Measurements from ENCODE around the gene DHCR7. TPM values are rescaled to one million over a fixed set of nuclear protein-coding genes. Genes with fewer than 3 reads are reported as not detected.

DHCR7 gene
- total and polyA plus RNA-seq, 3 experiments from 2014 or later = 19.6 to 42.8 (median 41.5) TPM

DNA sequence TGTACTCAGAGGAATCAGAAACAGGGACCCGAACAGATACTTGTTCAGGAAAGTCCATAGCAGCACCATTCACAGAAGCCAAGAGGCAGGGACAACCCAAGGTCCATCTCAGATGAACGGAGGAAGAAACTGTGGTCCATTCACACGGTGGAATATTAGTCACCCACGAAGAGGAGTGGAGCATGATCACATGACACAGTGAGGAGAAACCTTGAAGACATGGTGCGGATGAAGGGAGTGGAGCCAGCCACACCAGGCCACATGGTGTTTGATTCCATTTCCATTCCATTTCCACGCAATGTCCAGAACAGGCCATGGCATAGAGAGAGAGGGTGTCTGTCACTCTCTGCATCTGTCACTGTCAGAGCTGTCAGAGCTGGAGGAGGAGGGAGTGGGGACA is 35.5 kb upstream of the DHCR7 start:
- H3K27ac ChIP-seq (ENCODE audit: low read depth, low read length) = no peak overlapping the region
- no peak overlapping the region for H3K4me3 ChIP-seq (ENCODE audit: low read length)
- peaks cover 0 to 9% (median 8%) of the 10 kb centered on the region in 3 donors for H3K4me1 Mint-ChIP-seq
- DNase-seq = no peak
- H3K27me3 ChIP-seq (ENCODE audit: insufficient read depth, low read length, poor library complexity, severe bottlenecking) = no peaks in the 10 kb centered on the region
- H3K4me3 Mint-ChIP-seq = no peak overlapping the region
- H3K9me3 Mint-ChIP-seq = no peaks in the 10 kb centered on the region
- H3K27ac Mint-ChIP-seq = peak overlapping the region in 1 of 8 donors; percentile 18
- peaks cover 28% of the 10 kb centered on the region for H3K36me3 ChIP-seq (ENCODE audit: insufficient read depth, low read length)
- POLR2A ChIA-PET = no interaction called here
- peaks cover 30 to 85% (median 38%) of the 10 kb centered on the region in 3 donors for H3K36me3 Mint-ChIP-seq
- H3K27me3 Mint-ChIP-seq = peaks cover 0 to 1% of the 10 kb centered on the region in 2 donors
- no peaks in the 10 kb centered on the region for H3K4me1 ChIP-seq (ENCODE audit: insufficient read depth, low read length)
- no peaks in the 10 kb centered on the region for H3K9me3 ChIP-seq (ENCODE audit: low read length)
- CTCF ChIA-PET = no interaction called here

DNA sequence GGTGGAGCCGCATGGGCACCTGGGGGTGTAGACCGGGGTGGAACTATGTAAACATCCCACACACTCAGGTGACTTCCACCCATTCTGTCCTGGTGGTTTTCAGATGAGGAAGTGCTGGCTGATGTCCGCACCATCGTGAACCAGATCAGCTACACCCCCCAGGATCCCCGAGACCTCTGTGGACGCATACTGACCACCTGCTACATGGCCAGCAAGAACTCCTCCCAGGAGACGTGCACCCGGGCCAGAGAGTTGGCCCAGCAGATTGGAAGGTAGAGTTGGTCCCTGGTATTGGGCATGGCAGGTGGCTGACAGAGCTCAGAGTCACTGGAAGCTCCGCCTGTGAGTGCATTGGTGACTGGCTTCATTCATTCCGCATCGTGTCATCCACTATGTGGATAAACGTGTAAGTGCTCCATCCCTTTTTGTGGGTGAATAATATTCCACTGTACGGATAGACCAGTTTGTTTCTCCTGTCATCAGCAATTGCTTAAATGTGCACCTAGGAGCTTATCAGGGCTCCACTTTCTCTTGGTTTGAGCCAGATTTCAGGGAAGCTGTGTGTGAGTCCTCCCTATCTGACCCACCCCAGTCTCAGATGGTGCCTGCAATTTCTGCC is 34.7 kb upstream of the DHCR7 start:
- Mint-ChIP-seq H3K36me3 (peaks cover 30 to 85% (median 41%) of the 10 kb centered on the region in 3 donors), H3K9me3 (no peaks in the 10 kb centered on the region), H3K27me3 (no peaks in the 10 kb centered on the region), H3K4me1 (peaks cover 0 to 6% (median 5%) of the 10 kb centered on the region in 3 donors), H3K27ac (no peak overlapping the region), H3K4me3 (no peak overlapping the region)
- Histone ChIP-seq H3K4me3 (ENCODE audit: low read length) (no peak overlapping the region), H3K27me3 (ENCODE audit: insufficient read depth, low read length, poor library complexity, severe bottlenecking) (no peaks in the 10 kb centered on the region), H3K36me3 (ENCODE audit: insufficient read depth, low read length) (peaks cover 28% of the 10 kb centered on the region), H3K27ac (ENCODE audit: low read depth, low read length) (no peak overlapping the region), H3K4me1 (ENCODE audit: insufficient read depth, low read length) (no peaks in the 10 kb centered on the region), H3K9me3 (ENCODE audit: low read length) (no peaks in the 10 kb centered on the region)
- ChIA-PET CTCF (no interaction called here), POLR2A (no interaction called here)
- DNase-seq = peak in 1 of 5 donors; percentile 14

DNA sequence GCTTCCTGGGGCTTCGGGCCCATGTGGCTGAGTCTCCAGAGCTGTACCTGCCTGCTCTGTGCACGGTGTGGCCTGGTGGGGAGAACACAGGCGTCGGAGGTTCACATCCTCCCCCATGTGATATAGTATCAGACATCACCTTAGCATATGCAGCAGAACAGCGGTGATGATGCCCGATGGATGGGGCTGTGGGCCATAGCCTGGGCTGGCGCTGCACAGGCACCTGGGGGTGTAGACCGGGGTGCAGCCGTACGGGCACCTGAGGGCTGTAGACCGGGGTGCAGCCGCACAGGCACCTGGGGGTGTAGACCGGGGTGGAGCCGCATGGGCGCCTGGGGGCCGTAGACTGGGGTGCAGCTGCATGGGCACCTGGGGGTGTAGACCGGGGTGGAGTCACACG is 34.0 kb upstream of the DHCR7 start:
- ChIA-PET CTCF (no interaction called here), POLR2A (no interaction called here)
- DNase-seq = no peak
- H3K27me3 ChIP-seq (ENCODE audit: insufficient read depth, low read length, poor library complexity, severe bottlenecking) = no peaks in the 10 kb centered on the region
- peaks cover 30 to 88% (median 42%) of the 10 kb centered on the region in 3 donors for H3K36me3 Mint-ChIP-seq
- no peak overlapping the region for H3K4me3 Mint-ChIP-seq
- H3K4me1 ChIP-seq (ENCODE audit: insufficient read depth, low read length) = no peaks in the 10 kb centered on the region
- H3K27me3 Mint-ChIP-seq = no peaks in the 10 kb centered on the region
- H3K9me3 Mint-ChIP-seq = no peaks in the 10 kb centered on the region
- peaks cover 28% of the 10 kb centered on the region for H3K36me3 ChIP-seq (ENCODE audit: insufficient read depth, low read length)
- no peaks in the 10 kb centered on the region for H3K9me3 ChIP-seq (ENCODE audit: low read length)
- H3K27ac Mint-ChIP-seq = no peak overlapping the region
- H3K4me3 ChIP-seq (ENCODE audit: low read length) = no peak overlapping the region
- H3K27ac ChIP-seq (ENCODE audit: low read depth, low read length) = no peak overlapping the region
- H3K4me1 Mint-ChIP-seq = peaks cover 0 to 5% (median 4%) of the 10 kb centered on the region in 3 donors

DNA sequence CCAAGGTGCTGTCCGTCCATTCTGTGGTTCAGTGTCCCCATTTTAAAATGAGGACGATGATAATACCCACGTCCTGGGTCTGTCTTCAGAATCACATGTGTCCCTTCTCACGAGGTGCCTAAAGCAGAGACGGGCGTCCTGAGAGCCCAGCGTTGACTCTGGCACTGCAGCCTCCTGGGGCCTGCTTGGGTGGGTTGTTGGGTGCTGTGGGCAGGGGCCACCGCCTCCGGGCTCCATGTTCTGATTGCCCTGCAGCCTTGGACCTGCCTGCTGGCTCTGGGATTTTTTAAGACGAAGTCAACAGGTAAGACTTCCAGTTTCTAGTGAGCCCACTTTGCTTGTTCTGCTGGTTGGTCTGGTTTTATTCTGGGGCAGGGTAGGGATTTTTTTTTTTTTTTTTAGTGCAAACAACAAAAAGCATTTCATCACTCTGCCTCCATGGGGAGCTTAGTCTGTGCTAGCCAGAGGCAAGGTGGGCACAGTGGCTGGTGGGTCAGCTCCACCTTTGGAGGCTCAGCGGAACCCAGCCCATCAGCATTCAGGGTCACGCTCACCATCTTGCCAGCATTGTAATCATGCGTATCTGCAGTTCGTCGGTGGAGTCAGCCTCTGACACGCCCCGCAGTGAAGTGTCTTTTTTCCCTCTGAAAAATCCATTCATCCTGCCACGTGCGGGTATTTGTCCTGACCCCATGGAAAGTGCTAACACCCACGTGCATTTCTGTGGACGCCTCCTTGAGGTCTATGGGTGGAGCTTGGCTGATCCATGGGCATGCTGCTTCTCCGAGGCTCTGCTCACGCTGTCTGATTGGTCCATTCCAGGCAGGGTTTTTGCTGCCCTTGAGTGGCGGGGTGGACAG is 33.1 kb upstream of the DHCR7 start:
- no peaks in the 10 kb centered on the region for H3K9me3 Mint-ChIP-seq
- Histone ChIP-seq H3K27me3 (ENCODE audit: insufficient read depth, low read length, poor library complexity, severe bottlenecking) (no peaks in the 10 kb centered on the region), H3K27ac (ENCODE audit: low read depth, low read length) (no peak overlapping the region), H3K9me3 (ENCODE audit: low read length) (no peaks in the 10 kb centered on the region), H3K4me1 (ENCODE audit: insufficient read depth, low read length) (no peaks in the 10 kb centered on the region), H3K4me3 (ENCODE audit: low read length) (no peak overlapping the region), H3K36me3 (ENCODE audit: insufficient read depth, low read length) (peaks cover 30% of the 10 kb centered on the region)
- no peaks in the 10 kb centered on the region for H3K27me3 Mint-ChIP-seq
- CTCF ChIA-PET = no interaction called here
- peaks cover 28 to 92% (median 36%) of the 10 kb centered on the region in 3 donors for H3K36me3 Mint-ChIP-seq
- POLR2A ChIA-PET = no interaction called here
- DNase-seq = no peak
- no peak overlapping the region for H3K4me3 Mint-ChIP-seq
- no peak overlapping the region for H3K27ac Mint-ChIP-seq
- peaks cover 0 to 5% (median 4%) of the 10 kb centered on the region in 3 donors for H3K4me1 Mint-ChIP-seq

DNA sequence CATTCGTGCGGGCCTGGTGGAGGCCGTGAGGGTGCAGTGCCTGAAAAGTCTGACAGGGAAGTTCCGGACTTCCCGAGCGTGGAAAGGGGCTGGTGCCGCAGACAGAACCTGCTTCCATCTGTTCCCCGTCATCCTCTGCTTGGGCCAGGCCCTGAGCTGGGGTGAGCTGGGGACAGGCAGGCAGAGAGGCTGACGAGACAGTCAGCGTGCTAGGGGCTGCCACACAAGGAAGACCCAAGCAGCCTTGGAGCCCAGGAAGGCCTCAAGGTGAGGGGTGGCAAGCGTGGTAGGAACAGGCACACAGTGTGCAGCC is 30.3 kb upstream of the DHCR7 start:
- no peaks in the 10 kb centered on the region for H3K4me1 ChIP-seq (ENCODE audit: insufficient read depth, low read length)

DNA sequence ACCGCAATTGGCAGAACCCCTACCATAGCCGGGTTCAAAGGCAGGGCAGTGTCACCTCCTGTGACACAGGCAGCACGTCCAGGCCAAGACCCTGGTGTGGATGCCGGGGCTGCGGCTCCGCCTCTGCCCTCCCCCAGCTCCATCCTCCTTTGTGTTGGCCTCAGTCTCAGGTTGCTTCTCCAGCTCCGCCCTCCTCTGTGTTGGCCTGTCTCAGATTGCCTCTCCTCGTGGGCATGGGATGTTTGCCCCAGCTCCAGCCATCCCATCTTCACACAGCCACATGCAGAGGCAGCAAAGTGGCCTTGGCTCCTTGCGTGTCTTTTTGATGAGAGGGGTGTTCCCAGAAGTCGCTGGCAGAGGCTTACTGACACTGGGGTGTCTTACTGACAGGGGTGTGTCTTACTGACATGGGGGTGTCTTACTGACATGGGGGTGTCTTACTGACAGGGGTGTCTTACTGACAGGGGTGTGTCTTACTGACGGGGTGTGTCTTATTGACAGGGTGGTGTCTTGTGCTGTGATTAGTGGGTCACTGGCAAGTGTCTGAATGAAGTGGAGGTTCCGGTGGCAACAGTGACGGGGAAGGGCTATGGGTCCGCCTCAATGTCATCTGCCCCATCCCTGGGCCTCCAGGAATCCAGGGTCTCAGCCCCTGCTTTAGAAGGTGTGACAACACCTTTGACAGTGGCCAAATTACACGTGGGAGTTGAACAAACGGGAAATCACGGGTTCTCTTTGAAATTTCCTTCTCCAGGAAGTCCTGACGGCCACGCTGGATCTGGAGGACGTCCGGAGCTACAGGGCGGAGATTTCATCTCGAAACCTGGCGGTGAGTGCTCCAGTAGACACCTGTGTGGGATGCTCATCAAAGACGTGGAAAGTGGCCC is 29.7 kb upstream of the DHCR7 start:
- DNase-seq = no peak
- Mint-ChIP-seq H3K36me3 (peaks cover 0 to 89% (median 21%) of the 10 kb centered on the region in 3 donors), H3K9me3 (no peaks in the 10 kb centered on the region), H3K27ac (peak overlapping the region in 1 of 8 donors; percentile 62), H3K4me1 (no peaks in the 10 kb centered on the region), H3K27me3 (no peaks in the 10 kb centered on the region), H3K4me3 (no peak overlapping the region)
- CTCF ChIA-PET = no interaction called here
- no peak overlapping the region for H3K4me3 ChIP-seq (ENCODE audit: low read length)
- POLR2A ChIA-PET = no interaction called here
- H3K9me3 ChIP-seq (ENCODE audit: low read length) = no peaks in the 10 kb centered on the region
- H3K36me3 ChIP-seq (ENCODE audit: insufficient read depth, low read length) = peaks cover 27% of the 10 kb centered on the region
- no peak overlapping the region for H3K27ac ChIP-seq (ENCODE audit: low read depth, low read length)
- H3K27me3 ChIP-seq (ENCODE audit: insufficient read depth, low read length, poor library complexity, severe bottlenecking) = no peaks in the 10 kb centered on the region
- no peaks in the 10 kb centered on the region for H3K4me1 ChIP-seq (ENCODE audit: insufficient read depth, low read length)

More for the DNA sequence above, 30.3 kb upstream of the DHCR7 start:
- Histone ChIP-seq H3K36me3 (ENCODE audit: insufficient read depth, low read length) (peaks cover 27% of the 10 kb centered on the region), H3K27ac (ENCODE audit: low read depth, low read length) (no peak overlapping the region), H3K4me3 (ENCODE audit: low read length) (no peak overlapping the region), H3K9me3 (ENCODE audit: low read length) (no peaks in the 10 kb centered on the region), H3K27me3 (ENCODE audit: insufficient read depth, low read length, poor library complexity, severe bottlenecking) (no peaks in the 10 kb centered on the region)
- peaks cover 6 to 89% (median 24%) of the 10 kb centered on the region in 3 donors for H3K36me3 Mint-ChIP-seq
- DNase-seq = no peak
- no peaks in the 10 kb centered on the region for H3K27me3 Mint-ChIP-seq
- ChIA-PET CTCF (no interaction called here), POLR2A (no interaction called here)
- no peaks in the 10 kb centered on the region for H3K9me3 Mint-ChIP-seq
- no peaks in the 10 kb centered on the region for H3K4me1 Mint-ChIP-seq
- no peak overlapping the region for H3K4me3 Mint-ChIP-seq
- peak overlapping the region in 2 of 8 donors; percentile 21 to 24 for H3K27ac Mint-ChIP-seq

DNA sequence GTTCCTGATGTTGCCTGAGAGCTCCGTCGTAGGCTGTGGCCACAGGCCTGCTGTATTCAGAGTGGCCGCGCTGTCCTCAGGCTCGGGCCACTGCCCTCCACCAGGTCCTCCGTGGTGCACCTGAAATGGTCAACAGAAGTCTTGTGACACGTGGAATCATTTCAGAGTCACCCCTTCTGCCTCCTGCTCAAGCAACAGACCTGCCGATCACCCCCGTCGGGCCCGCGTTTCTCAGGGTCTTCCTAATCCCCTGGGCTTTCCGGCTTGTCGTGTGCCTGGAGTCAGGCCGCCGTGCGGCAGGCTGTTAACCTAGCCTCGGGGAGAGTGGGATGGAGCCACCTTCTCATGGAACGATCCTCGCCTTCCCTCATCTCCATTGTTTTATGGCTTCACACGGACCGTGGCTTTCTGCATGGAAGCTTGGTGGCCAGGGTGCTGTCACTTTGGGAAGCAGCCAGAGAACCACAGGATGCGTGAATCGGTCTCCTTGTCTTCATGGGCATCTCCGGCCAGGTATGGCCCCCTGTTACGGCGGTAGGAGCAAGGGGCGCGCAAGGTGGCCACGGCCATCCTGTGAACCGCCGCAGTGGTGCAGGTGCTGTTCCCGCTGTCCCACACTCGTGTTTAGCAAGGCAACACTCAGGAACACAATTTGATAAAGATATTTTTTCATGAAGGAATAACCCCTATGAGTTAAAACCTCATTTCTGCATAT is 28.9 kb upstream of the DHCR7 start:
- no peaks in the 10 kb centered on the region for H3K4me1 Mint-ChIP-seq
- peak overlapping the region in 1 of 8 donors; percentile 29 for H3K27ac Mint-ChIP-seq
- no peaks in the 10 kb centered on the region for H3K9me3 ChIP-seq (ENCODE audit: low read length)
- no peak overlapping the region for H3K27ac ChIP-seq (ENCODE audit: low read depth, low read length)
- H3K4me3 ChIP-seq (ENCODE audit: low read length) = no peak overlapping the region
- ChIA-PET CTCF (no interaction called here), POLR2A (no interaction called here)
- peaks cover 0 to 94% (median 19%) of the 10 kb centered on the region in 3 donors for H3K36me3 Mint-ChIP-seq
- H3K4me3 Mint-ChIP-seq = no peak overlapping the region
- H3K9me3 Mint-ChIP-seq = no peaks in the 10 kb centered on the region
- H3K27me3 ChIP-seq (ENCODE audit: insufficient read depth, low read length, poor library complexity, severe bottlenecking) = no peaks in the 10 kb centered on the region
- no peaks in the 10 kb centered on the region for H3K4me1 ChIP-seq (ENCODE audit: insufficient read depth, low read length)
- H3K27me3 Mint-ChIP-seq = no peaks in the 10 kb centered on the region
- peak in 1 of 5 donors; percentile 33 for DNase-seq
- peaks cover 29% of the 10 kb centered on the region for H3K36me3 ChIP-seq (ENCODE audit: insufficient read depth, low read length)

Measured in CD8-positive, alpha-beta memory T cell (primary cell).